Nasal cavity respiratory epithelium epithelial cell of viscerocranial mucosa (primary cell): ENCODE results near the gene BACH1. TPM values are rescaled to one million over a fixed set of nuclear protein-coding genes. Genes with fewer than 3 reads are reported as not detected.

Source experiments
- total RNA-seq: library from RNA; depleted of rRNA; stranded (reverse); fragments of >200 nt; gene quantifications from 2 replicates; pipeline ENCODE4 v1.2.3, GENCODE V29; 2014

The BACH1 gene
- 91.2 and 97.7 TPM in 2 replicates for total RNA-seq

DNA sequence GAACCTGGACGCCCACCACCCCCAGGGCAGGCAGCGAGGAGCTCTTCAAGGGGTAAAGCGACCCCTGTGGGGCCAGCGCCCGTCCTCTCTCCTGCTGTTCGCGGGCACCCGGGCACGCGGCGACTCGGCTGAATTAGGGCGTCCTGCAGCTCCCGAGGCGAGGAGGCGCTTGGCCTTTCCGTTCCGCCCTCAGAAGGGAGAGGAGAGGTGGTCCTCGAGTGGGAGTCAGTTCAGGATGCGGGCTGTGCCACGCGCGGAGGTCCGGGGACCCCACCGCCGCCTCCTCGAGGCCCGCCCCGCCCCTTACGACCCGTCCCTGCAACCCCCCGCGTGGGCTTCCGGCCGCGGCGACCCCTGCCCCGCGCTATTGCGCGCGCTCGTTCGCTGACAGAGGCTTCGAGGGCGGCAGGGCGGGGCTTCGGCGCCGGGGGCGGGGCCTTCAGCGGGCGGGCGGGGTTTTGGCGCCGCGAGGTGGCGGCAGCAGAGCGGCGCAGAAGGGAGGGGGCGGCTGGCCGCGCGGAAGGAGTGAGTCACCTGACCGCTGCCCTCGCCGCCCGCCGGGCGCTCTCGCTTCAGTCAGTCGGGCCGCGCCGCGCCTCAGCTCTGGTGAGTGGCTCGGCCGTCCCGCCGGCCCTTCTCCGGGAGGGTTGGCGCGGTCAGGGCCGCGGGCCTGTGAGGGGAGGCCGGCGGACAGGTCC, at the start of gene BACH1:
Gene BACH1, plus strand, starts transcription at position 575 of the 698 bp plus-strand sequence. CDS start 22,359 bp downstream, outside the sequence.

Other genes with a start within 250 kb of the BACH1 start
- 186 and 274 TPM in 2 replicates for gene CCT8, start 225.3 kb upstream of the BACH1 start, total RNA-seq
- gene MAP3K7CL, start 168.3 kb upstream of the BACH1 start, total RNA-seq = 4.1 and 4.9 TPM in 2 replicates